Progenitor cell of endocrine pancreas (in vitro differentiated cells): ENCODE results near the gene ANGPTL4. TPM values are rescaled to one million over a fixed set of nuclear protein-coding genes. Genes with fewer than 3 reads are reported as not detected.

Source experiments
- DNase-seq: peaks from one replicate; pipeline ENCODE4 v3.0.0; 2021; ENCODE audit warnings: low spot score; ENCODE audit not compliant: unreplicated experiment
- H3K27ac Mint-ChIP-seq: 2 replicates; pipeline ENCODE4 v1.8.0; 2021; ENCODE audit warnings: mild to moderate bottlenecking, moderate library complexity, mixed read lengths
- H3K27me3 Mint-ChIP-seq: 2 replicates; pipeline ENCODE4 v1.8.0; 2021; ENCODE audit warnings: mixed read lengths
- H3K36me3 Mint-ChIP-seq: 2 replicates; pipeline ENCODE4 v1.8.0; 2022; ENCODE audit warnings: mixed read lengths; ENCODE audit not compliant: insufficient read depth
- H3K4me1 Mint-ChIP-seq: 2 replicates; pipeline ENCODE4 v1.8.0; 2021; ENCODE audit warnings: low read depth, mixed read lengths
- H3K4me3 Mint-ChIP-seq: 2 replicates; pipeline ENCODE4 v1.8.0; 2021; ENCODE audit warnings: low read depth, mild to moderate bottlenecking, moderate library complexity, mixed read lengths
- H3K9me3 Mint-ChIP-seq: 2 replicates; pipeline ENCODE4 v1.8.0; 2021; ENCODE audit warnings: low read depth, mixed read lengths
- total RNA-seq: library from RNA; stranded (reverse); gene quantifications from 2 replicates; pipeline ENCODE4 v1.2.1, GENCODE V29; 2021
- TF ChIP-seq, protein P1 (sequence below): fragments of 200-600 bp; sonication (generic); IDR thresholded peaks from one replicate; pipeline ENCODE4 v1.5.0; 2021; ENCODE audit warnings: antibody characterized with exemption, mild to moderate bottlenecking; ENCODE audit not compliant: unreplicated experiment

Gene ANGPTL4
- total RNA-seq, 1 donor from 2014 or later: 0.77 TPM

DNA sequence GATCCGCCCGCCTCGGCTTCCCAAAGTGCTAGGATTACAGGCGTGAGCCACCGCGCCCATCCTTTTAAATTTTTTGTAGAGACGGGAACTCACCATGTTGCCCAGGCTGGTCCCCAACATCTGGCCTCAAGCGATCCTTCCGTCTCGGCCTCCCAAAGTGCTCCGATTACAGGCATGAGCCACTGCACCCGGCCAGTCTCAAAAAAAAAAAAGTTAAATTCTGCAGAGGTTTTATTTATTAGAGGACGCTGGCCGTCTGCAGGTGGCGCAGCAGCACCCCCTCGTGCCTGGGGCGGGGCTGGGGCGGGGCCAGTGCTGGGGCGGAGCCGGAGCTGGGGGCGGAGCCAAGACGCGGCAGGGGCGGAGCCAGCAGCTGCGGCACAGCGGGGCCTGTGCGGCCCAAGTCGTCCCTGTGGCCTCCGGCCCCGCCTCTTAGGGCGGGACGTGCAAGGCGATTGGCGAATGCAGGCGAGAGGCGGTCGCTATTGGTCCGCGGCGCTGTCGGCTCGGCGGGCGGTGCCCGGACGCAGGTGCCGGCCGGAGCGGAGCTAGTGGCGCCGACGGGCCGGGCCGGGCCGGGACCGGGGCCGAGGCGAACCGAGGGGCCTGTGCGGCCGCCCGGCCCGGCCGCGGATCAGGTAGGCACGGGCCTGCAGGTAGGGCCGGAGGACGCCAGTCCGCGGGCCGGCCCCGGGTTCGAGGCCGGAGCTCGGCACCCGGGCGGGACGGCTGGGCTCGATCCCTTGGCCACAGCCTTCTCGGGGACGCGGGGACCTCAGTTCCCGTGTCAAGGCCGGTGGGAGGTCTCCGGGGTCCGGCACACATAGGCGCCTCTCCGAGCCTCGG lies 49.1 kb downstream of the ANGPTL4 start, which contains the start of gene MARCHF2:
Gene MARCHF2, plus strand, starts transcription at position 523 of the 846 bp plus-strand sequence. CDS start 8,536 bp downstream, outside the sequence.
- H3K27ac Mint-ChIP-seq: peak within 1 kb of the TSS; percentile 26

DNA sequence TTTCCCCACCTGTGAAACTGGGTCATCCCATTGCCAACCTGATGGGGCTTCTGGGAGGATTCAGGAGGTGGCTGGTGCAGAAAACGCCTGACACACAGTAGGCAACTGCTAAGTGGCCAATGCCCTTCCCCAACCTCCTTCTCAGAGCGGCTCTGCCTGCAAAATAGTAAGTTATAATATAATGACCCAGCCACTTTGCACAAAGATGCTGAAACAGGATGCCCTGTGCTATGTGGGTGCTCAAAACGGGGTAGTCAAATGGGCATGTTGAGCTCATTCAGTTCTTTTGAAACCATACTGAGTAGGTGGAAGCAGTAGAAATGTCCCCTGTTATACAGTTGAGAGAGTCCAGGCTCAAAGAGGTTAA lies 49.7 kb downstream of the ANGPTL4 start:
- TF ChIP-seq, protein P1, sequence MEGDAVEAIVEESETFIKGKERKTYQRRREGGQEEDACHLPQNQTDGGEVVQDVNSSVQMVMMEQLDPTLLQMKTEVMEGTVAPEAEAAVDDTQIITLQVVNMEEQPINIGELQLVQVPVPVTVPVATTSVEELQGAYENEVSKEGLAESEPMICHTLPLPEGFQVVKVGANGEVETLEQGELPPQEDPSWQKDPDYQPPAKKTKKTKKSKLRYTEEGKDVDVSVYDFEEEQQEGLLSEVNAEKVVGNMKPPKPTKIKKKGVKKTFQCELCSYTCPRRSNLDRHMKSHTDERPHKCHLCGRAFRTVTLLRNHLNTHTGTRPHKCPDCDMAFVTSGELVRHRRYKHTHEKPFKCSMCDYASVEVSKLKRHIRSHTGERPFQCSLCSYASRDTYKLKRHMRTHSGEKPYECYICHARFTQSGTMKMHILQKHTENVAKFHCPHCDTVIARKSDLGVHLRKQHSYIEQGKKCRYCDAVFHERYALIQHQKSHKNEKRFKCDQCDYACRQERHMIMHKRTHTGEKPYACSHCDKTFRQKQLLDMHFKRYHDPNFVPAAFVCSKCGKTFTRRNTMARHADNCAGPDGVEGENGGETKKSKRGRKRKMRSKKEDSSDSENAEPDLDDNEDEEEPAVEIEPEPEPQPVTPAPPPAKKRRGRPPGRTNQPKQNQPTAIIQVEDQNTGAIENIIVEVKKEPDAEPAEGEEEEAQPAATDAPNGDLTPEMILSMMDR: no peak
- H3K9me3 Mint-ChIP-seq: no peaks in the 10 kb centered on the region
- H3K4me3 Mint-ChIP-seq: peak overlapping the region; percentile 72
- H3K27me3 Mint-ChIP-seq: peaks cover 2% of the 10 kb centered on the region
- no peak overlapping the region for H3K27ac Mint-ChIP-seq
- peaks cover 3% of the 10 kb centered on the region for H3K4me1 Mint-ChIP-seq
- no peaks in the 10 kb centered on the region for H3K36me3 Mint-ChIP-seq
- DNase-seq: no peak

More for the DNA sequence above, 49.1 kb downstream of the ANGPTL4 start, which contains the start of gene MARCHF2:
- Mint-ChIP-seq H3K36me3 (no peaks in the 10 kb centered on the region), H3K27me3 (peaks cover 2% of the 10 kb centered on the region), H3K9me3 (no peaks in the 10 kb centered on the region), H3K4me1 (peaks cover 2% of the 10 kb centered on the region), H3K4me3 (peak within 1 kb of the TSS; percentile 72)
- peak; percentile 96 for DNase-seq
- TF ChIP-seq, protein P1: peak; percentile 67

- no peak for DNase-seq
- no peaks in the 10 kb centered on the region for H3K36me3 Mint-ChIP-seq
- H3K27me3 Mint-ChIP-seq: peaks cover 2% of the 10 kb centered on the region
- no peaks in the 10 kb centered on the region for H3K9me3 Mint-ChIP-seq
- H3K4me1 Mint-ChIP-seq: peaks cover 3% of the 10 kb centered on the region
- TF ChIP-seq, protein P1: no peak
- H3K4me3 Mint-ChIP-seq: no peak overlapping the region
- no peak overlapping the region for H3K27ac Mint-ChIP-seq
These were observed 52.8 kb downstream of the ANGPTL4 start for GRCh38 chr19:8416796-8417195.

- TF ChIP-seq, protein P1: no peak
- no peak overlapping the region for H3K4me3 Mint-ChIP-seq
- H3K4me1 Mint-ChIP-seq: peaks cover 13% of the 10 kb centered on the region
- H3K9me3 Mint-ChIP-seq: no peaks in the 10 kb centered on the region
- DNase-seq: no peak
- H3K27me3 Mint-ChIP-seq: no peaks in the 10 kb centered on the region
- peak overlapping the region; percentile 33 for H3K27ac Mint-ChIP-seq
- peaks cover 1% of the 10 kb centered on the region for H3K36me3 Mint-ChIP-seq
These were observed 57.8 kb downstream of the ANGPTL4 start for GRCh38 chr19:8421484-8422461.

DNA sequence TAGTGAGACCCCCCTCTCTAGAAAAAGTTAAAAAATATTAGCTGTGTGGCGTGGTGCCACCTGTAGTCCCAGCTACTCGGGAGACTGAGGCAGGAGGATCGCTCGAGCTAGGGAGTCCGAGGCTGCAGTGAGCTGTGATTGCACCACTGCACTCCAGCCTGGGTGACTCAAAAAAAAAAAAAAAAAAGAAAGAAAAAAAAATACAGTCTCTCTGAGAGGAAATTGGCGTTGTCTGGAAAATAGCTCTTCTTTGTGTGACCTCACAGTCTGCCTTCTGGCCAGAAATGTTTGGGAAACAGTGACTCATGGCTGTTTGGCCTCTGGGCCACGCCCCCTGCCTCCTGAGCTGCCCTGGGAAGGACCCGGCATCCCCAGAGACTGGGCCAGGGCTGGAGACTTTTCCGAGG lies 59.9 kb downstream of the ANGPTL4 start:
- Mint-ChIP-seq H3K4me3 (no peak overlapping the region), H3K36me3 (peaks cover 3% of the 10 kb centered on the region), H3K4me1 (peaks cover 11% of the 10 kb centered on the region), H3K27me3 (no peaks in the 10 kb centered on the region), H3K27ac (peak overlapping the region; percentile 90), H3K9me3 (no peaks in the 10 kb centered on the region)
- TF ChIP-seq, protein P1: no peak
- peak; percentile 25 for DNase-seq
